HCT116 (cell line): Measurements from ENCODE around the gene MTUS2. TPM values are rescaled to one million over a fixed set of nuclear protein-coding genes. Genes with fewer than 3 reads are reported as not detected.

ENCODE experiments used
- ATAC-seq: fragments of 200-7000 bp; cut with Tn5 transposase; 2 replicates; pipeline ENCODE4 v1.9.1; 2020; ENCODE audit warnings: mild to moderate bottlenecking, moderate library complexity
- BruUV-seq: library from RNA; stranded (reverse); fragments of 400-500 nt; replicated peaks from 2 replicates; lab custom pipeline; 2021; lab: Mats Ljungman, UMichigan
- CTCF ChIA-PET: fragments of 300-600 bp; sonication (Branson Sonifier 250); formaldehyde crosslinking; loops from one replicate; lab custom pipeline; 2021; ENCODE audit warnings: antibody characterized with exemption; lab: Charles Lee
- POLR2A ChIA-PET: fragments of 300-600, 350-600 bp; sonication (Branson Sonifier 250); formaldehyde crosslinking; loops from one replicate; lab custom pipeline; 2021; ENCODE audit warnings: antibody characterized with exemption; lab: Charles Lee
- RAD21 ChIA-PET, 2 experiments: fragments of 300-600 bp; sonication (Branson Sonifier 250); formaldehyde crosslinking; loops; one replicate each; lab custom pipeline; 2023; ENCODE audit warnings: low total read pairs in 2 of 2; ENCODE audit not compliant: uncharacterized antibody in 2 of 2, unreplicated experiment in 2 of 2, low non-redundant PET in 1 of 2; lab: Charles Lee
- DNase-seq: peaks from one replicate; pipeline ENCODE4 v3.0.0-alpha.2; 2010; ENCODE audit warnings: low read depth, low spot score
- H2AFZ ChIP-seq: fragments of 200-600 bp; shearing (Covaris generic), sonication (generic); 2 replicates; pipeline ENCODE4 v1.6.1; 2017; ENCODE audit warnings: low read depth, mixed run types, mixed read lengths, antibody characterized with exemption, low read length; ENCODE audit not compliant: poor library complexity, severe bottlenecking
- H3K27ac ChIP-seq: 2 replicates; pipeline ENCODE4 v1.5.1; 2012; ENCODE audit warnings: low read depth, low read length
- H3K27me3 ChIP-seq: fragments of 200-600 bp; sonication (generic); 2 replicates; pipeline ENCODE4 v1.6.1; 2016; ENCODE audit warnings: mixed run types, low read length, mixed read lengths; ENCODE audit not compliant: insufficient read depth
- H3K36me3 ChIP-seq, 2 experiments: fragments of 200-500 bp in 1 of 2; fragments of 200-600 bp in 1 of 2; sonication (Bioruptor generic) in 1 of 2; sonication (generic) in 1 of 2; 2 replicates each; pipeline versions ENCODE4 v1.5.1 to v1.6.1; 2014 to 2016; ENCODE audit warnings: low read length in 2 of 2, inconsistent platforms in 1 of 2, mixed read lengths in 1 of 2, mixed run types in 1 of 2; ENCODE audit not compliant: insufficient read depth in 2 of 2, control insufficient read depth in 1 of 2
- H3K4me1 ChIP-seq, 2 experiments: fragments of 200-600 bp in 1 of 2; sonication (generic) in 1 of 2; 2 replicates each; pipeline versions ENCODE4 v1.5.1 to v1.6.1; 2012 to 2017; ENCODE audit warnings: low read length in 2 of 2, inconsistent platforms in 1 of 2, mild to moderate bottlenecking in 1 of 2, mixed read lengths in 1 of 2, mixed run types in 1 of 2, moderate library complexity in 1 of 2; ENCODE audit not compliant: insufficient read depth in 2 of 2, control insufficient read depth in 1 of 2
- H3K4me2 ChIP-seq: fragments of 200-600 bp; sonication (generic); 2 replicates; pipeline ENCODE4 v1.6.1; 2017; ENCODE audit warnings: mixed run types, low read length, mixed read lengths
- H3K4me3 ChIP-seq, 2 experiments: fragments of 200-600 bp in 1 of 2; sonication (generic) in 1 of 2; replicated peaks in 1 of 2; 2 replicates each; pipeline ENCODE4 v1.5.1; 2011 to 2016; ENCODE audit warnings: low read length in 2 of 2, control low read depth in 1 of 2, low read depth in 1 of 2, mild to moderate bottlenecking in 1 of 2, mixed read lengths in 1 of 2, mixed run types in 1 of 2
- H3K79me2 ChIP-seq: fragments of 200-600 bp; sonication (generic); 2 replicates; pipeline ENCODE4 v1.6.1; 2017; ENCODE audit warnings: mild to moderate bottlenecking, mixed run types, low read length, moderate library complexity, mixed read lengths; ENCODE audit not compliant: insufficient read depth
- H3K9ac ChIP-seq: fragments of 200-600 bp; sonication (generic); 2 replicates; pipeline ENCODE4 v1.6.1; 2016; ENCODE audit warnings: low read length, mixed read lengths
- H3K9me2 ChIP-seq: fragments of 200-600 bp; sonication (generic), shearing (Covaris generic); 2 replicates; pipeline ENCODE4 v1.6.1; 2017; ENCODE audit warnings: mixed run types, mild to moderate bottlenecking, moderate library complexity; ENCODE audit not compliant: insufficient read depth
- H3K9me3 ChIP-seq, 2 experiments: fragments of 200-500 bp in 1 of 2; fragments of 200-600 bp in 1 of 2; sonication (Bioruptor generic) in 1 of 2; sonication (generic) in 1 of 2; 2 replicates each; pipeline ENCODE4 v1.6.1; 2014 to 2017; ENCODE audit warnings: low read length in 2 of 2, mixed read lengths in 2 of 2, inconsistent platforms in 1 of 2, low read depth in 1 of 2, mild to moderate bottlenecking in 1 of 2, mixed run types in 1 of 2, moderate library complexity in 1 of 2; ENCODE audit not compliant: control insufficient read depth in 1 of 2, insufficient read depth in 1 of 2
- H4K20me1 ChIP-seq: fragments of 200-600 bp; sonication (generic), shearing (Covaris generic); 2 replicates; pipeline ENCODE4 v1.6.1; 2017; ENCODE audit warnings: mixed run types, mild to moderate bottlenecking, moderate library complexity; ENCODE audit not compliant: insufficient read depth
- EZH2 ChIP-seq: fragments of 200-600 bp; sonication (generic); IDR thresholded peaks from 2 replicates; pipeline ENCODE4 v1.6.1; 2017; ENCODE audit warnings: antibody characterized with exemption, mixed run types
- POLR2A ChIP-seq: IDR thresholded peaks from 2 replicates; pipeline ENCODE4 v1.7.0; 2011; ENCODE audit warnings: borderline replicate concordance; ENCODE audit not compliant: insufficient read depth, insufficient read length; ENCODE audit errors: extremely low read depth
- SIN3A ChIP-seq: IDR thresholded peaks from 2 replicates; pipeline ENCODE4 v1.6.1; 2012; ENCODE audit warnings: low read depth
- YY1 ChIP-seq: IDR thresholded peaks from 2 replicates; pipeline ENCODE4 v1.6.1; 2011; ENCODE audit warnings: low read length, low read depth, moderate library complexity, mild to moderate bottlenecking; ENCODE audit not compliant: insufficient replicate concordance; ENCODE audit errors: extremely low read depth
- intact Hi-C: fragments of 100-400 bp; cut with micrococcal nuclease; formaldehyde crosslinking; loops from 2 replicates; pipeline ENCODE4 v1.10.0; 2022
- total RNA-seq: library from RNA; stranded (reverse); gene quantifications from one replicate; pipeline ENCODE4 v1.2.1, GENCODE V29; 2021; ENCODE audit not compliant: unreplicated experiment
- TF ChIP-seq, protein P1 (sequence below), 3 experiments: fragments of 200-600 bp in 1 of 3; sonication (generic) in 1 of 3; IDR thresholded peaks in 2 of 3; conservative IDR thresholded peaks in 1 of 3; 2 replicates each; pipeline ENCODE4 v1.5.1; 2012 to 2017; ENCODE audit warnings: low read depth in 2 of 3, low read length in 2 of 3, antibody characterized with exemption in 1 of 3, borderline replicate concordance in 1 of 3, control low read depth in 1 of 3, mild to moderate bottlenecking in 1 of 3, mixed read lengths in 1 of 3, mixed run types in 1 of 3, moderate library complexity in 1 of 3; ENCODE audit not compliant: insufficient read depth in 1 of 3
- TF ChIP-seq, protein P2 (sequence below): IDR thresholded peaks from 2 replicates; pipeline ENCODE4 v1.6.1; 2011; ENCODE audit warnings: mild to moderate bottlenecking, low read length, moderate library complexity; ENCODE audit not compliant: insufficient replicate concordance; ENCODE audit errors: extremely low read depth

Gene MTUS2
- total RNA-seq, 1 experiment from 2014 or later = 0.02 TPM

DNA sequence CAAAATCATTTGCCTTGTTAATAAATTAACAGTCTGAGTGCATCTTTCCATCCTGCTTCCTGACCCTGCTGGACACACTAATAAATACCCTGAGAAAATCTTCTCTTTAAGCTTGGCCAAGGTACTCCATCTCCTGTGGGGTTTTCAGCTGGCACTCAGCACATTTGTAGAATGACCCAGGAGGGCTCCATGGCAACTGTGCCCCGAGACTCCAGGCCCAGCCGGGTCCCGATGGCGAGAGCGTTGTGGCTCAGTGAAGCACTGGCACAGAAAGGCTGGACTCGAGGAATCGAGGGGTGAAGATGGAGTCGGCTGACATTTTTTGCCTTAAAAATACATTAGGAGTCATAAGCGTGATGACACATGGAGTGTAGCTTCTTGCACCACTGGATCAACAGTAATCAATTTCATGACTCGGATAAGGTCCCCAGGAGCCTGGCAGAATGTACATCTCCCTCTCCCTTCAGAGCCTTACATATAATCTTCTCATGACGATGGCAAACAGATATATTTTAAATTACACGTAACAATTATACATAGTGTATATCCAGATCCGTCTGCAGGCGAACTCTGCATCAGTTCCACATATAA lies 690.0 kb downstream of the MTUS2 start:
- Histone ChIP-seq H3K4me1 (no peaks in the 10 kb centered on the region), H3K9me3 (no peaks in the 10 kb centered on the region), H2AFZ (no peak overlapping the region)
- POLR2A ChIA-PET = no interaction called here
- TF ChIP-seq YY1 (no peak), POLR2A (no peak), EZH2 (no peak), SIN3A (no peak)
- TF ChIP-seq, protein P1, sequence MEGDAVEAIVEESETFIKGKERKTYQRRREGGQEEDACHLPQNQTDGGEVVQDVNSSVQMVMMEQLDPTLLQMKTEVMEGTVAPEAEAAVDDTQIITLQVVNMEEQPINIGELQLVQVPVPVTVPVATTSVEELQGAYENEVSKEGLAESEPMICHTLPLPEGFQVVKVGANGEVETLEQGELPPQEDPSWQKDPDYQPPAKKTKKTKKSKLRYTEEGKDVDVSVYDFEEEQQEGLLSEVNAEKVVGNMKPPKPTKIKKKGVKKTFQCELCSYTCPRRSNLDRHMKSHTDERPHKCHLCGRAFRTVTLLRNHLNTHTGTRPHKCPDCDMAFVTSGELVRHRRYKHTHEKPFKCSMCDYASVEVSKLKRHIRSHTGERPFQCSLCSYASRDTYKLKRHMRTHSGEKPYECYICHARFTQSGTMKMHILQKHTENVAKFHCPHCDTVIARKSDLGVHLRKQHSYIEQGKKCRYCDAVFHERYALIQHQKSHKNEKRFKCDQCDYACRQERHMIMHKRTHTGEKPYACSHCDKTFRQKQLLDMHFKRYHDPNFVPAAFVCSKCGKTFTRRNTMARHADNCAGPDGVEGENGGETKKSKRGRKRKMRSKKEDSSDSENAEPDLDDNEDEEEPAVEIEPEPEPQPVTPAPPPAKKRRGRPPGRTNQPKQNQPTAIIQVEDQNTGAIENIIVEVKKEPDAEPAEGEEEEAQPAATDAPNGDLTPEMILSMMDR (IDR thresholded peaks at IDR 0.05 in 2 of 3, conservative IDR thresholded peaks at IDR 0.05 in 1 of 3; ENCODE audit: borderline replicate concordance in 1 of 3, insufficient read depth in 1 of 3, low read depth in 2 of 3, low read length in 2 of 3) = no peak
- TF ChIP-seq, protein P2, sequence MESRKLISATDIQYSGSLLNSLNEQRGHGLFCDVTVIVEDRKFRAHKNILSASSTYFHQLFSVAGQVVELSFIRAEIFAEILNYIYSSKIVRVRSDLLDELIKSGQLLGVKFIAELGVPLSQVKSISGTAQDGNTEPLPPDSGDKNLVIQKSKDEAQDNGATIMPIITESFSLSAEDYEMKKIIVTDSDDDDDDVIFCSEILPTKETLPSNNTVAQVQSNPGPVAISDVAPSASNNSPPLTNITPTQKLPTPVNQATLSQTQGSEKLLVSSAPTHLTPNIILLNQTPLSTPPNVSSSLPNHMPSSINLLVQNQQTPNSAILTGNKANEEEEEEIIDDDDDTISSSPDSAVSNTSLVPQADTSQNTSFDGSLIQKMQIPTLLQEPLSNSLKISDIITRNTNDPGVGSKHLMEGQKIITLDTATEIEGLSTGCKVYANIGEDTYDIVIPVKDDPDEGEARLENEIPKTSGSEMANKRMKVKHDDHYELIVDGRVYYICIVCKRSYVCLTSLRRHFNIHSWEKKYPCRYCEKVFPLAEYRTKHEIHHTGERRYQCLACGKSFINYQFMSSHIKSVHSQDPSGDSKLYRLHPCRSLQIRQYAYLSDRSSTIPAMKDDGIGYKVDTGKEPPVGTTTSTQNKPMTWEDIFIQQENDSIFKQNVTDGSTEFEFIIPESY = no peak
- TF ChIP-seq, all 23 proteins: peak for 0
- Histone ChIP-seq H3K27ac (no peak overlapping the region), H4K20me1 (no peaks in the 10 kb centered on the region), H3K27me3 (no peaks in the 10 kb centered on the region), H3K9ac (no peak overlapping the region), H3K4me2 (no peak overlapping the region), H3K4me3 (no peak overlapping the region), H3K9me2 (no peaks in the 10 kb centered on the region), H3K36me3 (peaks cover 0 to 7% of the 10 kb centered on the region in 2 experiments; a peak in 2 of 4 replicates), H3K79me2 (no peaks in the 10 kb centered on the region)
- ChIA-PET RAD21 (no interaction called here), CTCF (interaction anchor here (1.8 kb wide), 1 partner anchor 261 kb away, joined by 7 read pairs; no protein-coding TSS in a partner anchor)
- no peak for DNase-seq
- no TSS peak for BruUV-seq
- no peak for ATAC-seq
- intact Hi-C loops = loop anchor here (2.0 kb wide), 1 partner anchor 603 kb away; no protein-coding TSS in a partner anchor
